RWPE1 (cell line): ENCODE data around the gene TBC1D22A.

Source experiments
- CTCF ChIA-PET: fragments of 350-600 bp; sonication (Branson Sonifier 250); formaldehyde crosslinking; extraction: SDS; loops from one replicate; lab custom pipeline; 2021; lab: Yijun Ruan, JAX
- POLR2A ChIA-PET: fragments of 400-600 bp; formaldehyde crosslinking; extraction: SDS; loops from one replicate; lab custom pipeline; 2020; ENCODE audit warnings: antibody characterized with exemption; ENCODE audit not compliant: low non-redundant PET; lab: Yijun Ruan, JAX
- DNase-seq: peaks from one replicate; pipeline ENCODE4 v3.0.0; 2012; ENCODE audit warnings: low spot score
- H3K27ac ChIP-seq: fragments of 450-650 bp; 2 replicates; pipeline ENCODE4 v1.5.1; 2017
- TF ChIP-seq, protein P1 (sequence below): fragments of 450-650 bp; conservative IDR thresholded peaks from 2 replicates; pipeline ENCODE4 v1.5.1; 2017; ENCODE audit warnings: low read depth, mild to moderate bottlenecking

The TBC1D22A gene

DNA sequence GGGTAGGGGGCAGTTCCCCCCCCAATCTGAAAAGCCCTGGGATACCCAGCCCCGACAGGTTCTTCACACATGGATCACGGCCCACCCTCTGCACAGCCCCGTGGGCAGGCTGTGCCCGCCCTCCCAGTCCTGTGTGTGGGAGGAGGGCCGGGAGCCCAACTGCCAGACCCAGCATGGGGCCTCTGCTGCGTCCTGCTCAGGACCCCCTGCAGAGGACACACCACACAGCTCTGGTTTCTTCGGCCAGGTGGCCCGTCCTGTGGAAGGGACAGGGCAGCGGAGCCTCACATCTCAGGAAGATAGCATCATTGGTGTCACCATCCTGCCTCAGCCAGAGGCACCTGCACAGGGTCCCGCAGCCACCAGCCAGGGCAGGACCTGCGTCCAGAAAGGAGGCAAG is 396.0 kb downstream of the TBC1D22A start:
- POLR2A ChIA-PET, result no interaction called here
- no peak overlapping the region for H3K27ac ChIP-seq
- DNase-seq, result no peak
- TF ChIP-seq, protein P1, sequence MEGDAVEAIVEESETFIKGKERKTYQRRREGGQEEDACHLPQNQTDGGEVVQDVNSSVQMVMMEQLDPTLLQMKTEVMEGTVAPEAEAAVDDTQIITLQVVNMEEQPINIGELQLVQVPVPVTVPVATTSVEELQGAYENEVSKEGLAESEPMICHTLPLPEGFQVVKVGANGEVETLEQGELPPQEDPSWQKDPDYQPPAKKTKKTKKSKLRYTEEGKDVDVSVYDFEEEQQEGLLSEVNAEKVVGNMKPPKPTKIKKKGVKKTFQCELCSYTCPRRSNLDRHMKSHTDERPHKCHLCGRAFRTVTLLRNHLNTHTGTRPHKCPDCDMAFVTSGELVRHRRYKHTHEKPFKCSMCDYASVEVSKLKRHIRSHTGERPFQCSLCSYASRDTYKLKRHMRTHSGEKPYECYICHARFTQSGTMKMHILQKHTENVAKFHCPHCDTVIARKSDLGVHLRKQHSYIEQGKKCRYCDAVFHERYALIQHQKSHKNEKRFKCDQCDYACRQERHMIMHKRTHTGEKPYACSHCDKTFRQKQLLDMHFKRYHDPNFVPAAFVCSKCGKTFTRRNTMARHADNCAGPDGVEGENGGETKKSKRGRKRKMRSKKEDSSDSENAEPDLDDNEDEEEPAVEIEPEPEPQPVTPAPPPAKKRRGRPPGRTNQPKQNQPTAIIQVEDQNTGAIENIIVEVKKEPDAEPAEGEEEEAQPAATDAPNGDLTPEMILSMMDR, result no peak
- CTCF ChIA-PET, result no interaction called here

DNA sequence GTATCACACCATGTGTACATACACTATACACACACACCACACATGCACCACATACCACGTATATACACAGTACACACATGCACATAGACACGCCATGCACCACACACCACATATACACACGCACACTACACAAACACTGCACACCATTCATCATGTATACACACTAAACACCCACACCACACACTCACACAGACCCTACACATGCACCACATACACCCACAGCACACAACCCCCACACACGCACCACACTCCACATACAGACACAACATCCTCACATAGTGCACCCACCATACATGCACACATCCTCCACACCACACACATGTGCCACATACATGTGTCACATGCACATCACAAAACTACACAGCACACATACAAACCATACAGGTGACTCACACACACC is 397.1 kb downstream of the TBC1D22A start:
- CTCF ChIA-PET, result no interaction called here

DNA sequence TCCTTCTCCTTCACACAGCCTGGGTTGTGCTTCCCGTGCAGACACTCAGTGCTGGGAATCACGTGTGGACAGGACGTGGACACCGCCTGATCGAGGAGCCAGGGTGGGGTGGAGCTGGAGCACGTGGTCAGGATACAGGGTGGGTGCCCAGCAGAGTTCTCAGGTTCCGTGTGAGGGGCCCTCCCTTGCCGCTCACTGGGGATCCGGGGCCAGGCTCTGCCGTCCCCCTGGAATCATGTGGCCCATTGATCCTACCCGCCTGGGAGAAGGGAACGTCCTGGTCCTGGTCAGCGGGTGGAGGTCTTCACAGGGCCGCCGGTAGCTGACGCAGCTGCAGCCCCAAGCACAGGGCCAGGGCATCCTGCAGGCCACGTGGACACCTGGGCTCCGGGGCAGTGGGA is 397.7 kb downstream of the TBC1D22A start:
- TF ChIP-seq, protein P1, result no peak
- ChIA-PET CTCF (no interaction called here), POLR2A (no interaction called here)
- H3K27ac ChIP-seq, result no peak overlapping the region
- no peak for DNase-seq

More for the DNA sequence above, 397.1 kb downstream of the TBC1D22A start:
- POLR2A ChIA-PET, result no interaction called here
- TF ChIP-seq, protein P1, result no peak
- DNase-seq, result no peak
- H3K27ac ChIP-seq, result no peak overlapping the region

DNA sequence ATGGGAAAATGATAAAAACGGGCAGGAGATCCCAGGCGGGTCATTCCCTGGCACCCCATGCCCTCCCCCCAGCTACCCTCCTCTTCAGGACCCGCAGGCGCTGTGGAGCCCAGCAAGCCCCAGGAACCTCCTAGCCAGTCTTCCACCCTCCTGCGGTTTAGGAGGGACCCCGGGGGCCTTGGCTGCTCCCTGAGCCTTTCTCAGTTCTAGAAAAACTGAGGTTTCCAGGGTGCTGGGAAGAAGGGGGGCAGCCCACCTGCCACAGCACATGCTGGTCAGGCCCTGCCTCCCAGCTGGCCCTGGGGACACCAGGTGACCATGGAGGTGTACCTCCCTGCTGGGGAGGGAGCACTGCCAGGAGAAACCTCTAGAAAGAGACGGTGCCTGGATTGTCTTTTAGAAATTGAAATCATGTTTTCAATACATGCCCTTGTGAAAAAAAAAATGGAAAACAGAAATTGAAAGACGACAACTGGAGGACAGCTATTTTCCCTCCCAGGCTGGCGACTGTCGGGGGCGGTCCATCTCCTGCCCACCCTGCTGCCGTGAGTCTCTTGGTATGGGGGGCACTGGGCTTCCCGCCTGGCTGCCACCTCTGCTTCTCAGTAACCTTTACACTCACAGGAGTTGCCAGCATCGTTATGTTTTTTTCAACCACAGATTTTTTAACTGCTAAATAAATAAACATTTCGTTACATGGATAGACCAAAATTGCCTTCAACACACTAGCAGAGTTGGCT is 398.5 kb downstream of the TBC1D22A start:
- TF ChIP-seq, protein P1, result no peak
- CTCF ChIA-PET, result interaction anchor here (0.7 kb wide), 1 partner anchor 21 kb away, joined by 3 read pairs; no protein-coding TSS in a partner anchor
- H3K27ac ChIP-seq, result no peak overlapping the region
- no peak for DNase-seq
- POLR2A ChIA-PET, result no interaction called here

DNA sequence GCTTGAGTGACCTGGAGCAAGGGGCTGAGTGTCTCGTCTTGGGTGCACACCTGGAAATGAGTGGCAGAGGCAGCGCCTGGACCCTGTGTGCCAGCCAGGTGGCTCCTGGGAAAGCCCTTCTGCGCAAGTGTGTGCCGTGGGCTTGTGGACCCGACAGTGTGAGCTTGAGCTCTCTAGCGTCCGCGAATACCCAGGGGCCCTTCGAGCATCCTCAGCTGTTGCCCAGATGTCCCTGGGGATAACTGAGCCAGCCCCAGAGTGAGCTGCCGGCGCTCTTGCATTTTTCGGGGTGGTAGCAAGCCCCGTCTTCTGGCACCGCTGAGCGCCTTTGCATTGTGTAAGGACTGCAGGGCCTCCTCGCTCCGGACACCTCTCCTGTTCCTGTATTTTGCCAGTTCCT is 399.2 kb downstream of the TBC1D22A start:
- CTCF ChIA-PET, result interaction anchor here (0.7 kb wide), 1 partner anchor 22 kb away, joined by 3 read pairs; no protein-coding TSS in a partner anchor
- TF ChIP-seq, protein P1, result no peak
- no peak for DNase-seq
- H3K27ac ChIP-seq, result no peak overlapping the region
- POLR2A ChIA-PET, result no interaction called here

DNA sequence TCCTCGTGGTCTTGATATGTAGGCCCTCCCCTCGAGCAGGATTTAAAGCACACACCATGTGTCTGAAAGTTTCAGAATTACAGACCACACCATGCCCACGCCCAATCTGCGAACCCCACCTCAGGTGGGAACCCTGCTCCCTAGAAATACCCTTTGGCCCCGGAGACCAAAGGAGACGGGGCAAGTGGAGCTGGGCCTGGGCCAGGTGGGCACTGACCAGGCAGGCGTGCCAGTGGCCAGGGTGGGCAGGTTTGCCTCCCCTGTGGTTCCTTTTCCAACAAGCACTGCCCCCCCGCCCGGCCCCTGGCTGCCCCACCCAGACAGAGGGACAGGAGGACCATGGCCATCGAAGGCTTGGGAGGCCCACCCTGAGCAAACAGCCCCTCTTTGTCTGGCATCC is 400.4 kb downstream of the TBC1D22A start:
- POLR2A ChIA-PET, result no interaction called here
- TF ChIP-seq, protein P1, result no peak
- CTCF ChIA-PET, result no interaction called here
- H3K27ac ChIP-seq, result no peak overlapping the region
- no peak for DNase-seq
